ENCODE results near the gene TBX10. TPM values are rescaled to one million over a fixed set of nuclear protein-coding genes. Genes with fewer than 3 reads are reported as not detected.
"Not testable (repeated sequence)": the region's sequence is repeated elsewhere in the genome, so short reads cannot be mapped to it uniquely, and the experiment has no call there.

TBX10 gene
- total RNA-seq = not detected
- polyA plus RNA-seq (2013, experiment 1 of 2) = 1.7 TPM
- 1.7 TPM for polyA plus RNA-seq (2013, experiment 2 of 2)
- long read RNA-seq, experiment 1 = 0 reads
- long read RNA-seq, experiment 2 = 0 reads
- long read RNA-seq, experiment 3 = 0 reads
- long read RNA-seq, experiment 4 = 0 reads

GRCh38 chr11:67639438-67639859 is at the start of gene TBX10:
TBX10 (minus strand) TSS chr11:67639763; CDS start chr11:67639472, 291 bp downstream.
- Histone ChIP-seq H3K27ac (ENCODE audit: low read depth, low read length) (no peak within 1 kb of the TSS), H3K36me3 (ENCODE audit: control insufficient read depth, insufficient read depth, low read length) (no peaks in the 10 kb centered on the region), H3K27me3 (ENCODE audit: control insufficient read depth, insufficient read depth, low read length, poor library complexity, severe bottlenecking) (peaks cover 5% of the 10 kb centered on the region), H3K9me3 (ENCODE audit: control insufficient read depth, low read length) (no peaks in the 10 kb centered on the region), H3K9ac (ENCODE audit: extremely low read depth, low read length, poor library complexity, severe bottlenecking) (no peak within 1 kb of the TSS), H3K4me3 (ENCODE audit: low read length) (no peak within 1 kb of the TSS), H3K4me1 (ENCODE audit: control insufficient read depth, insufficient read depth, low read length) (no peaks in the 10 kb centered on the region)
- Mint-ChIP-seq H3K4me1 (no peaks in the 10 kb centered on the region), H3K27ac (no peak within 1 kb of the TSS), H3K27me3 (ENCODE audit: insufficient read depth) (peaks cover 25% of the 10 kb centered on the region), H3K4me3 (no peak within 1 kb of the TSS), H3K9me3 (peaks cover 3% of the 10 kb centered on the region), H3K36me3 (ENCODE audit: low read depth) (no peaks in the 10 kb centered on the region)
- DNase-seq = peak; percentile 56
- 86 to 92% methylated on average over 13 to 18 of the region's 18 CpGs for WGBS, 2 experiments (ENCODE audit: insufficient coverage in 1 of 2, insufficient read length in 1 of 2)
- no peak for TF ChIP-seq CTCF (conservative IDR thresholded peaks at IDR 0.05)

GRCh38 chr11:67689178-67689577 is 49.6 kb upstream of the TBX10 start:
- Mint-ChIP-seq H3K4me1 (no peaks in the 10 kb centered on the region), H3K36me3 (ENCODE audit: low read depth) (no peaks in the 10 kb centered on the region), H3K9me3 (no peaks in the 10 kb centered on the region), H3K27ac (no peak overlapping the region), H3K27me3 (ENCODE audit: insufficient read depth) (no peaks in the 10 kb centered on the region), H3K4me3 (no peak overlapping the region)
- Histone ChIP-seq H3K27me3 (ENCODE audit: control insufficient read depth, insufficient read depth, low read length, poor library complexity, severe bottlenecking) (no peaks in the 10 kb centered on the region), H3K4me1 (ENCODE audit: control insufficient read depth, insufficient read depth, low read length) (no peaks in the 10 kb centered on the region), H3K36me3 (ENCODE audit: control insufficient read depth, insufficient read depth, low read length) (no peaks in the 10 kb centered on the region), H3K4me3 (ENCODE audit: low read length) (no peak overlapping the region), H3K9ac (ENCODE audit: extremely low read depth, low read length, poor library complexity, severe bottlenecking) (no peak overlapping the region), H3K9me3 (ENCODE audit: control insufficient read depth, low read length) (no peaks in the 10 kb centered on the region), H3K27ac (ENCODE audit: low read depth, low read length) (no peak overlapping the region)
- no peak for TF ChIP-seq CTCF (conservative IDR thresholded peaks at IDR 0.05)
- WGBS, 2 experiments (ENCODE audit: insufficient coverage in 1 of 2, insufficient read length in 1 of 2) = 79 to 100% methylated on average over 1 to 4 of the region's 4 CpGs
- no peak for DNase-seq

- H3K9ac ChIP-seq (ENCODE audit: extremely low read depth, low read length, poor library complexity, severe bottlenecking) = no peak overlapping the region
- H3K36me3 ChIP-seq (ENCODE audit: control insufficient read depth, insufficient read depth, low read length) = no peaks in the 10 kb centered on the region
- Mint-ChIP-seq H3K4me3 (no peak overlapping the region), H3K27me3 (ENCODE audit: insufficient read depth) (peaks cover 3% of the 10 kb centered on the region), H3K9me3 (no peaks in the 10 kb centered on the region), H3K36me3 (ENCODE audit: low read depth) (no peaks in the 10 kb centered on the region), H3K27ac (no peak overlapping the region), H3K4me1 (no peaks in the 10 kb centered on the region)
- no peak for TF ChIP-seq CTCF (conservative IDR thresholded peaks at IDR 0.05)
- no peak overlapping the region for H3K27ac ChIP-seq (ENCODE audit: low read depth, low read length)
- 90 to 96% methylated on average over 1 to 2 of the region's 2 CpGs for WGBS, 2 experiments (ENCODE audit: insufficient coverage in 1 of 2, insufficient read length in 1 of 2)
- no peaks in the 10 kb centered on the region for H3K9me3 ChIP-seq (ENCODE audit: control insufficient read depth, low read length)
- H3K27me3 ChIP-seq (ENCODE audit: control insufficient read depth, insufficient read depth, low read length, poor library complexity, severe bottlenecking) = no peaks in the 10 kb centered on the region
- no peak for DNase-seq
- no peak overlapping the region for H3K4me3 ChIP-seq (ENCODE audit: low read length)
- H3K4me1 ChIP-seq (ENCODE audit: control insufficient read depth, insufficient read depth, low read length) = no peaks in the 10 kb centered on the region
Measured at GRCh38 chr11:67687986-67688385, 48.4 kb upstream of the TBX10 start.

- H3K9ac ChIP-seq (ENCODE audit: extremely low read depth, low read length, poor library complexity, severe bottlenecking); H3K9me3 Mint-ChIP-seq; H3K4me3 Mint-ChIP-seq; H3K36me3 Mint-ChIP-seq (ENCODE audit: low read depth); H3K27ac Mint-ChIP-seq; H3K27me3 Mint-ChIP-seq (ENCODE audit: insufficient read depth); H3K27me3 ChIP-seq (ENCODE audit: control insufficient read depth, insufficient read depth, low read length, poor library complexity, severe bottlenecking); H3K36me3 ChIP-seq (ENCODE audit: control insufficient read depth, insufficient read depth, low read length); H3K4me1 Mint-ChIP-seq; H3K27ac ChIP-seq (ENCODE audit: low read depth, low read length); DNase-seq; H3K4me3 ChIP-seq (ENCODE audit: low read length); H3K9me3 ChIP-seq (ENCODE audit: control insufficient read depth, low read length); H3K4me1 ChIP-seq (ENCODE audit: control insufficient read depth, insufficient read depth, low read length): not testable (repeated sequence)
- WGBS, 2 experiments (ENCODE audit: insufficient coverage in 1 of 2, insufficient read length in 1 of 2) = 90 to 93% methylated on average over 6 to 7 of the region's 8 CpGs
Measured at GRCh38 chr11:67685641-67686332, 46.2 kb upstream of the TBX10 start.

All from endodermal cell (in vitro differentiated cells).